ENCODE data around the gene TPSAB1. TPM values are rescaled to one million over a fixed set of nuclear protein-coding genes. Genes with fewer than 3 reads are reported as not detected.

Gene TPSAB1
- total RNA-seq, 1 donor from 2014 or later, result not detected

GRCh38 chr16:1199347-1200013, 41.0 kb upstream of the TPSAB1 start:
- H3K36me3 Mint-ChIP-seq (ENCODE audit: unreplicated experiment), result no peaks in the 10 kb centered on the region

GRCh38 chr16:1200014-1200627, 40.4 kb upstream of the TPSAB1 start:
- Mint-ChIP-seq H3K27ac (ENCODE audit: unreplicated experiment) (peak overlapping the region; percentile 77), H3K4me3 (ENCODE audit: unreplicated experiment) (peak overlapping the region; percentile 49), H3K4me1 (ENCODE audit: low read depth, unreplicated experiment) (peaks cover 2% of the 10 kb centered on the region), H3K27me3 (ENCODE audit: unreplicated experiment) (peaks cover 9% of the 10 kb centered on the region), H3K36me3 (ENCODE audit: unreplicated experiment) (no peaks in the 10 kb centered on the region), H3K9me3 (ENCODE audit: unreplicated experiment) (peaks cover 22% of the 10 kb centered on the region)
- no peak for DNase-seq
- TF ChIP-seq CTCF (IDR thresholded peaks at IDR 0.05; ENCODE audit: partially characterized antibody, unreplicated experiment), result no peak

More at GRCh38 chr16:1199347-1200013, 41.0 kb upstream of the TPSAB1 start:
- peaks cover 9% of the 10 kb centered on the region for H3K27me3 Mint-ChIP-seq (ENCODE audit: unreplicated experiment)
- peaks cover 2% of the 10 kb centered on the region for H3K4me1 Mint-ChIP-seq (ENCODE audit: low read depth, unreplicated experiment)
- H3K27ac Mint-ChIP-seq (ENCODE audit: unreplicated experiment), result peak overlapping the region; percentile 77
- DNase-seq, result no peak
- peaks cover 22% of the 10 kb centered on the region for H3K9me3 Mint-ChIP-seq (ENCODE audit: unreplicated experiment)
- H3K4me3 Mint-ChIP-seq (ENCODE audit: unreplicated experiment), result peak overlapping the region; percentile 49
- TF ChIP-seq CTCF (IDR thresholded peaks at IDR 0.05; ENCODE audit: partially characterized antibody, unreplicated experiment), result no peak

- Mint-ChIP-seq H3K36me3 (ENCODE audit: unreplicated experiment) (no peaks in the 10 kb centered on the region), H3K27ac (ENCODE audit: unreplicated experiment) (no peak overlapping the region), H3K27me3 (ENCODE audit: unreplicated experiment) (peaks cover 12% of the 10 kb centered on the region), H3K9me3 (ENCODE audit: unreplicated experiment) (peaks cover 25% of the 10 kb centered on the region), H3K4me3 (ENCODE audit: unreplicated experiment) (no peak overlapping the region), H3K4me1 (ENCODE audit: low read depth, unreplicated experiment) (peaks cover 2% of the 10 kb centered on the region)
- DNase-seq, result no peak
- TF ChIP-seq CTCF (IDR thresholded peaks at IDR 0.05; ENCODE audit: partially characterized antibody, unreplicated experiment), result no peak
Measured at GRCh38 chr16:1201444-1201843, 39.1 kb upstream of the TPSAB1 start.

GRCh38 chr16:1202274-1202673, 38.2 kb upstream of the TPSAB1 start:
- H3K36me3 Mint-ChIP-seq (ENCODE audit: unreplicated experiment), result no peaks in the 10 kb centered on the region
- peaks cover 20% of the 10 kb centered on the region for H3K9me3 Mint-ChIP-seq (ENCODE audit: unreplicated experiment)
- peaks cover 10% of the 10 kb centered on the region for H3K27me3 Mint-ChIP-seq (ENCODE audit: unreplicated experiment)
- no peak overlapping the region for H3K4me3 Mint-ChIP-seq (ENCODE audit: unreplicated experiment)
- DNase-seq, result no peak
- H3K4me1 Mint-ChIP-seq (ENCODE audit: low read depth, unreplicated experiment), result peaks cover under 1% of the 10 kb centered on the region
- no peak for TF ChIP-seq CTCF (IDR thresholded peaks at IDR 0.05; ENCODE audit: partially characterized antibody, unreplicated experiment)
- no peak overlapping the region for H3K27ac Mint-ChIP-seq (ENCODE audit: unreplicated experiment)

- no peaks in the 10 kb centered on the region for H3K36me3 Mint-ChIP-seq (ENCODE audit: unreplicated experiment)
- H3K27me3 Mint-ChIP-seq (ENCODE audit: unreplicated experiment), result peaks cover 16% of the 10 kb centered on the region
- H3K4me3 Mint-ChIP-seq (ENCODE audit: unreplicated experiment), result no peak overlapping the region
- no peaks in the 10 kb centered on the region for H3K4me1 Mint-ChIP-seq (ENCODE audit: low read depth, unreplicated experiment)
- no peak for DNase-seq
- peaks cover 17% of the 10 kb centered on the region for H3K9me3 Mint-ChIP-seq (ENCODE audit: unreplicated experiment)
- no peak for TF ChIP-seq CTCF (IDR thresholded peaks at IDR 0.05; ENCODE audit: partially characterized antibody, unreplicated experiment)
- H3K27ac Mint-ChIP-seq (ENCODE audit: unreplicated experiment), result no peak overlapping the region
Measured at GRCh38 chr16:1204933-1205332, 35.6 kb upstream of the TPSAB1 start.
